Breast epithelium (tissue), 4 donors: ENCODE data around the gene CHN1. TPM values are rescaled to one million over a fixed set of nuclear protein-coding genes. Genes with fewer than 3 reads are reported as not detected.

Source experiments
- DNase-seq, 2 donors: peaks; one replicate each; pipeline ENCODE4 v3.0.0-alpha.2; 2019; ENCODE audit warnings: low spot score in 2 of 2
- H3K27ac ChIP-seq, 2 donors: fragments of 200-600 bp; sonication (generic) in 1 of 2; one replicate each; pipeline ENCODE4 v1.5.1; 2016 to 2019; ENCODE audit warnings: mild to moderate bottlenecking in 1 of 2
- H3K27me3 ChIP-seq, 2 donors: fragments of 200-600 bp; sonication (generic) in 1 of 2; one replicate each; pipeline versions ENCODE4 v1.5.1 to v1.6.0; 2017 to 2019; ENCODE audit warnings: control low read depth in 1 of 2, mild to moderate bottlenecking in 1 of 2
- H3K36me3 ChIP-seq: fragments of 200-600 bp; one replicate; pipeline ENCODE4 v1.5.1; 2019
- H3K4me1 ChIP-seq, 2 donors: fragments of 200-600 bp; sonication (generic); one replicate each; pipeline ENCODE4 v1.5.1; 2016 to 2019; ENCODE audit warnings: control low read depth in 1 of 2
- H3K4me3 ChIP-seq, 3 donors: fragments of 200-600 bp; sonication (generic); 1 replicate in 2 of 3; 2 replicates in 1 of 3; pipeline ENCODE4 v1.5.1; 2016 to 2019; ENCODE audit warnings: mild to moderate bottlenecking in 3 of 3, moderate library complexity in 2 of 3
- H3K9me3 ChIP-seq, 2 donors: fragments of 200-600 bp; sonication (generic) in 1 of 2; one replicate each; pipeline ENCODE4 v1.5.1; 2016 to 2019; ENCODE audit warnings: control low read depth in 1 of 2
- CTCF ChIP-seq, 3 donors: fragments of 450-650 bp; IDR thresholded peaks; one replicate each; pipeline ENCODE4 v1.5.1; 2016 to 2017; ENCODE audit warnings: antibody characterized with exemption in 3 of 3, mild to moderate bottlenecking in 3 of 3, moderate library complexity in 3 of 3
- POLR2A ChIP-seq: fragments of 450-650 bp; IDR thresholded peaks from one replicate; pipeline ENCODE4 v1.6.1; 2016; ENCODE audit warnings: antibody characterized with exemption, mild to moderate bottlenecking, moderate library complexity
- POLR2AphosphoS5 ChIP-seq, 3 donors: sonication (generic); formaldehyde crosslinking; IDR thresholded peaks; one replicate each; pipeline ENCODE4 v1.6.1; 2017; ENCODE audit warnings: antibody characterized with exemption in 3 of 3
- intact Hi-C: fragments of 100-400 bp; cut with DNase I; formaldehyde crosslinking; loops from one replicate; pipeline ENCODE4 v1.15.1; 2023; ENCODE audit warnings: low total_unique reads
- total RNA-seq, 3 donors: library from RNA; depleted of rRNA; stranded (reverse); fragments of >200 nt; gene quantifications; one replicate each; pipeline ENCODE4 v1.1.0, GENCODE V29; 2016

Gene CHN1
- total RNA-seq, 3 donors from 2014 or later = 9.8 to 14.7 (median 13.4) TPM

DNA sequence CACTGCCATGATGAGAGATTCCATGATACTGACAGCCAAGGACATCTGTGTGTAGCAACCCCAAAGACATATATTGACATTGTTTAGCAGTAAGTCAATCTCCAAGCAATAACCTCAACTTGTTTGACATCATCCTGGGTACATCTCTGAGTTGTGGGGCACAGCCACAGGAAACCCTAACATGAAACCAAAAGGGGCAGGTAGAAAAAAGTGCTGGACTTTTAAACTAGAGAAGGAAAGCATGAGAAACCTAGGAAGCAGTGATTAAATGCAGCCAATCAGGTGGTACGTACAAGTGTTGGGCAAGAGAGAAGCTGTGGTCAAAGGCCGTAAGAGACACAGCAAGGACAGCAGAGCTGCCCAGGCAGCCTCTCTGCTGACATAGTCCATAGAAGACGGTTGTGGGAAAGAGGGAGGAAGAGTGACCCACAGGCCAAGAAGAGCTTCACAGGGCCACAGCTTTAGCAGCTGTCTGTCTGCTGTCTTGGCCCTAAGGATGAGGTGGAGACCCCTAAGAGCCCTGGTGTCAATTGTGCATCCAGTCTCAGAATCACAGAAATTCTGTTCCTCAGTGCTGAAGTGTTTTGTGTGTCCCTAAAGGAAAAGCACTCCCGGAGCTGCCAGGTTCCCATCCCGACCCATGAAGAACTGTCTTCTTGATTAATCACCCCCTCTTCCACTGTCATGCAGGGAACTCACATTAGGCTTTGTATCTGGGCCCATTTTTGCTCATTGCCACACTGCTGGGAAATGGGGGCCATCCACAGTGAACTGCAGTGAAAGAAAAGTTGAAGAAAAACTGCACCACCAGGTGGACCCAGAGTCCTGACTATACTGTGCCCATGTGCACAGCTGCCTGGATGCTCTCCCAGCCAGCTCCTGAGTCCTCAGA, 25.4 kb upstream of the CHN1 start:
- Histone ChIP-seq H3K4me1 (no peaks in the 10 kb centered on the region), H3K27ac (no peak overlapping the region), H3K9me3 (no peaks in the 10 kb centered on the region), H3K4me3 (no peak overlapping the region), H3K36me3 (no peaks in the 10 kb centered on the region), H3K27me3 (no peaks in the 10 kb centered on the region)
- TF ChIP-seq POLR2A (no peak), POLR2AphosphoS5 (IDR thresholded peaks at IDR 0.05) (no peak), CTCF (IDR thresholded peaks at IDR 0.05) (peak in 1 of 3 donors; percentile 20)
- no peak for DNase-seq
- intact Hi-C loops = no loop called here

- no peak for DNase-seq
- H3K36me3 ChIP-seq = no peaks in the 10 kb centered on the region
- intact Hi-C loops = no loop called here
- peak overlapping the region; percentile 39 to 48 for H3K27ac ChIP-seq
- no peak for TF ChIP-seq POLR2AphosphoS5 (IDR thresholded peaks at IDR 0.05)
- no peaks in the 10 kb centered on the region for H3K4me1 ChIP-seq
- no peak overlapping the region for H3K4me3 ChIP-seq
- H3K27me3 ChIP-seq = no peaks in the 10 kb centered on the region
- no peaks in the 10 kb centered on the region for H3K9me3 ChIP-seq
Measured at GRCh38 chr2:175027755-175028154, 22.6 kb upstream of the CHN1 start.

DNA sequence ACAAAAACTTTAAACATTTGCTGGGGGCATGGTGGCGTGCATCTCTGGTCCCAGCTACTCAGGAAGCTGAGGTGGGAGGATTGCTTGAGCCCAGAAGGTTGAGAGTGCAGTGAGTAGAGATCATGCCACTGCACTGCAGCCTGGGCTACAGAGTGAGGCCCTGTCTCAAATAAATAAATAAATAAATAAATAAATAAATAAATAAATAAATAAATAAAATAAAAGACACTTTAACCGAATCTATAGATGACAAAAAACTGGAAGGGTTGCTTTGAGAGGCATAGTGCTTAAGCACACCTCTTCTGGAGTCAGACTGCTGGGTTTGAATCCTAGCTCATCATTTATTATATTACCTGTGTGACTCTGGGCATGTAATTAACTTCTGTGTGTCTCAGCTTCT, 21.2 kb upstream of the CHN1 start:
- no peak overlapping the region for H3K4me3 ChIP-seq
- H3K27me3 ChIP-seq = no peaks in the 10 kb centered on the region
- no peaks in the 10 kb centered on the region for H3K36me3 ChIP-seq
- TF ChIP-seq POLR2AphosphoS5 (IDR thresholded peaks at IDR 0.05) (no peak), POLR2A (no peak), CTCF (IDR thresholded peaks at IDR 0.05) (no peak)
- no peaks in the 10 kb centered on the region for H3K9me3 ChIP-seq
- H3K27ac ChIP-seq = no peak overlapping the region
- intact Hi-C loops = no loop called here
- H3K4me1 ChIP-seq = no peaks in the 10 kb centered on the region
- no peak for DNase-seq

GRCh38 chr2:175025946-175026345, 20.8 kb upstream of the CHN1 start:
- H3K4me3 ChIP-seq = no peak overlapping the region
- TF ChIP-seq POLR2AphosphoS5 (IDR thresholded peaks at IDR 0.05) (no peak), CTCF (IDR thresholded peaks at IDR 0.05) (no peak), POLR2A (no peak)
- H3K27me3 ChIP-seq = no peaks in the 10 kb centered on the region
- no peak overlapping the region for H3K27ac ChIP-seq
- no peaks in the 10 kb centered on the region for H3K36me3 ChIP-seq
- no peak for DNase-seq
- no peaks in the 10 kb centered on the region for H3K4me1 ChIP-seq
- no peaks in the 10 kb centered on the region for H3K9me3 ChIP-seq
- intact Hi-C loops = no loop called here

DNA sequence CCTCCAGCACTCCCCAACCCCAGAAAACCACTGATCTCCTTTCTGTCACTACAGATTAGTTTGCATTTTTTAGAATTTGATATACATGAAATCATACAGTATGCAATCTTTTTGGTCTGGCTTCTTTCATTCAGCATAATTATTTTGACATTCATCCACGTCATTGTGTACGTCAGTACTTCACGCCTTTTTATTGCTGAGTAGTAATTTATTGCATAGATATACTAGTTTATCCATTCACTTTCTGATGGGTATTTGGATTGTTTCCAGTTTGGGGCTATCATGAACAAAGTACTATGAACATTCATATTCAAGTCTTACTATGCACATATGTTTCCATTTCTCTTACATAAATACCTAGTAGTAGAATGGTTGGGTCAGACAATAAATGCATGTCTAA, 20.1 kb upstream of the CHN1 start:
- H3K4me1 ChIP-seq = no peaks in the 10 kb centered on the region
- no peaks in the 10 kb centered on the region for H3K36me3 ChIP-seq
- H3K9me3 ChIP-seq = no peaks in the 10 kb centered on the region
- no peak overlapping the region for H3K27ac ChIP-seq
- intact Hi-C loops = no loop called here
- no peak for DNase-seq
- H3K27me3 ChIP-seq = no peaks in the 10 kb centered on the region
- TF ChIP-seq POLR2AphosphoS5 (IDR thresholded peaks at IDR 0.05) (no peak), CTCF (IDR thresholded peaks at IDR 0.05) (no peak), POLR2A (no peak)
- no peak overlapping the region for H3K4me3 ChIP-seq
